ENCODE measurements around the gene KCNJ2.

KCNJ2 gene

DNA sequence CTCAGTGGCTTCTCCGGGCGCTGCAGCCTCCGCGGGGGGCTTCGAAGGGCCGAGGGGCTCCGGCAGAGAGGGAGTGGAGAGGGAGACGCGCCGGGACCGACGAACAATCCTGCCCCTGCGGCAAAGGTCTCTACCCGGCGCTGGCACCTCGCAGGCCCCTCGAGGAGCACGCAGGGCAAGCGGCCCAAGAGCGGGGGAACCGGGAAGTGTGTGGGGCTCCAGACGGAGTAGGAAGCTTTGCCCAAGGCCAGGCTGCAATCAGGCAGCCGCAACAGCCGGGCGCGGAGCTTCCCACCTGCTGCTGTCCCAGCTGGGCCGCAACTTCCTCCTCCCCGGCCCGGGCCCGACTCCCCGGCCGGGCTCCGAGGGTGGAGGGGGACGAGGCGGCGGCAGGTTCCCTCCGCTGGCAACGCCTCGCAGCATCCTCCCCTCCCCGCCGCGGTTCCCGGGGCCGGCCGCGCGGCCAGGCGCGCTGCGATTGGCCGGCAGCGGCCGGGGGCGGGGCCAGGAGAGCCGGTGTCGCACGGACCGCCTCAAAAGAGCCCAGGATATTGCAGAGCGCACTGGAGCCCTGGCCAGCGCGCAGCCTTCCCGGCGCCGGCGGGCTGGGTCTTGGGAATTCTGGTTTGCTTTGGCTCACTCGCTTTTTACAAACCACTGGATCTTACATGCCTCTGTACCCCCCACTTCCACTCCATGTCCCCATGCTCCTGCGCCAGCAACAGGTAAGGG, at the start of gene KCNJ2:
TSS of gene KCNJ2 (plus strand) at position 556 of the 732 bp plus-strand sequence. CDS start 5,508 bp downstream, outside the sequence.
- DNase-seq = peak; percentile 80

GRCh38 chr17:70119545-70119944, 49.8 kb upstream of the KCNJ2 start:
- no peak for DNase-seq

- DNase-seq = no peak
These were observed 49.3 kb upstream of the KCNJ2 start for GRCh38 chr17:70119983-70120382.

- DNase-seq = no peak
These were observed 48.9 kb upstream of the KCNJ2 start for GRCh38 chr17:70120425-70120824.

DNA sequence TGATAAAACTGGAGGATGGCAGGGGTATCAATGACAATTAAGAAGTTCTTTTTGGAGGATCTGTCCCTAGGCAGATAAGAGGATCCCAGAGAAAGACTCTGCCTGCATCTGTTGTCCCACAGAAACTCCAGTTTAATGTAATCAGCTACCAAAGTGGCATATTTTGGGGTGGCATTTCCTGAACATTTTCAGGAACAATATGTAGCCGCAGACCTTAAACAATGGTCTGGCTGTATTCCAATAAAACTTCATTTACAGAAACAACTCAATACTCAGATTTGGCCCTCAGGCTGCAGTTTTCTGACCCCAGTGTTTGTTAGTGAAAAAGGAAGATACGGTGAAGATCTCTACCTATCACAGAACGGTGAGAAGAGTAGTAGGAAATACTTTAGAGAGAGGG, 48.2 kb upstream of the KCNJ2 start:
- no peak for DNase-seq

DNA sequence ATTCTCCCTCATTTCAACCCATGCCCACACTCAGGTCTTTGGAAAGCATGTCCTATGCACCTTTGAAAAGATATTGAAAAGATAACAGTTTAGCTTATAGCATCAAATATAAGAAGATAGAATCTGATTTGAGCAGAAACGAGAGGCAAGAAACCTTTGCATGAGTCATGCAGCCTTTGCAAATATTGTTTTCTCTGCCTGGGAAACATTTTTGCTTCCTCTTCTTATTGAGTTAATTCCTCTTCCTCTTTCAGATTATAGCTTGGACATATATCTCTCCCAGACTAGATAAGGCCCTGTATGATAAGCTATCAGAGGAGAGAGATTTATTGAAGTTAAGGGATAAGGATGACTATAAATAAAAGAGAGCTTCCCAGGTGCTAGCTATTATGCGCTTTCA, 46.1 kb upstream of the KCNJ2 start:
- DNase-seq = no peak

GRCh38 chr17:70124723-70125122, 44.6 kb upstream of the KCNJ2 start:
- no peak for DNase-seq

DNA sequence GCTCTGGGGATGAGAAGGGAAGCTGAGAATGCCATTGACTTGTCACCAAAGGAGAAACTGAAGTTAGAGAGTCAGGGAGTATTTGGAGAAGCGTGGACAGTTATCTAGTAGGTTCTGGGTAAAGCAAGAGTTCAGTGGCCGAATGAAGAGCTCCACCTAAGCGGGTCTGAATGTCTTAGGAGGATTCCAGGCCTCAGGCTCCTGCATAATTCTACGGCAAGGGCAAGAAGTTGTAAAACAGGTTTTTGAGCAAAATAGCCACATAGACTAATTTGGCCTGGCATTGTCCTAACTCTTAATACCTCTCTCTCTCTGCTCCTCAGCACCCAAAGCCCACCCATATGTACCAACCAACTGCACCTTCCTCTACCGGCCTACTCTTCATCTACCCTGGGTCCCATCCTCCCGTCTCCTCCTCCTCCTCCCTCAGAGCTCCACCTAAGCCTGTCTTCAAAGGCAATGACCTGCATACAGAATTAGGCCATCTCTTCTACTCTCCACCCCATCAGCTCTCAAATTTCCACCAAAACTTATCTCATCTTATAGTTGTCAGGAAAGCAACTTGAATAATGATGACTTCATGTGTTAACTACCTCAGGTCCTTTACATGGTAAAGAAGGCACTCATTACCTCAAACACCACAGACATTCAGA, 42.0 kb upstream of the KCNJ2 start:
- no peak for DNase-seq

DNA sequence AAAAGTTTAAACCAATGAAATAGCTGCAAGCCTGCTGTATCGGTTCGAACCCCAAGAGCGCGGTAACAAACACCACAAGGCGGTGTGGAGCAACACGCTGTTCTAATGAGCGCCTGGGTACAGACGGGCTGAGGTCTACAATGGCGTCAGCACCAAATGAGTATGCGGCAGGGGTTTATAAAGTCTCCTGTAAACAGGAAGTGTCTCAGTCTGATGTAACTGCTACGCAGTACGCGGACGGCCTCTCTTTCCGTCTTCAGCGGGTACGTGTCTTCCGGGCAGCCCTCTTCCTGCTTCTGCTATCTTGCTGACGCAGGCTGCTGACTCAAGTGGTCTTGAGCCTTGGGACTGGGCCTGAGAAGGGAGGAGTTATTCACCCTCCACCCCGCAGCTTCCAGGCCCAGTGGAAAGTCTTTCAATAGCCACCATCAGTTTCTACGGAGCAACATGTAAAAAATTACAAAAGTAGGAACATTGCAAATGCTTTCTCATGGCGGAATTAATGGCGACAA, 40.5 kb upstream of the KCNJ2 start:
- no peak for DNase-seq

DNA sequence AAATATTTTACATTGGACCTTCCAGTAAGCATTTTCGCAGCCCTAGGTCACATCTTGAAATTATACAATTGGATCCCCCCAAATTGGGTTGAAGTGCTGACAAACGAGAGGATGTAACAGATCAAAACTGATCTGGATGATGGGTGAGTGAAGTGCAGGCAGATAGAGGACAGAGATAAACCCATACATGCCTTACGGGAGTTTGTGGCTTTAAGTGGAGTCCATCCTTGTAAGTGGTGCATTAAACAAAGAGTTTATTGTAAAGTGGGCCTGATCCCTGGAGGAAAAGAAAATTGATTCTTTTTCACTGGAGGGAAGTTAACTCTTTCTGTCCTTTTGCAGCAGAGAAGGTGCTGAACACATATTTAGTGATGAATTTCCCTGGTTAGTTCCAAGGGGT, 39.0 kb upstream of the KCNJ2 start:
- no peak for DNase-seq

- no peak for DNase-seq
These were observed 36.8 kb upstream of the KCNJ2 start for GRCh38 chr17:70132505-70132904.

DNA sequence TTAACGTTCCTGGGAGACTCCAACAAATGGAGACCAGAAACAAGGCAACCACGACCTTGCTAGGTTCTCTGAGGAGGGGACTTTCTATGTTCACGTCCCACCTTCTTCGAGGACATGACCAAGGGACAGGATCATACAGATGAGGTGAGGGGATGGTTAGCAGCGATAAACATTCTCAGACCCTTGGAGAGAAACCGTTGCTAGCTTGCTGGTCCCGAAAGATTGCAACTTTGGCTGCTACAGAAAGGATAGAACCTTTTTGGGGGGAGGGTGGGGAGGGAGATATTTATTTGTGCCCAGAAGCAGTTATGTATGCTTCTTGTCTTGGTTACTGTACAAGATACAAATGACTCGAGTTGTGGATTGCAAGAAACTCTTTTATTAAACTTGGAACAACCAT, 35.3 kb upstream of the KCNJ2 start:
- DNase-seq = no peak

DNA sequence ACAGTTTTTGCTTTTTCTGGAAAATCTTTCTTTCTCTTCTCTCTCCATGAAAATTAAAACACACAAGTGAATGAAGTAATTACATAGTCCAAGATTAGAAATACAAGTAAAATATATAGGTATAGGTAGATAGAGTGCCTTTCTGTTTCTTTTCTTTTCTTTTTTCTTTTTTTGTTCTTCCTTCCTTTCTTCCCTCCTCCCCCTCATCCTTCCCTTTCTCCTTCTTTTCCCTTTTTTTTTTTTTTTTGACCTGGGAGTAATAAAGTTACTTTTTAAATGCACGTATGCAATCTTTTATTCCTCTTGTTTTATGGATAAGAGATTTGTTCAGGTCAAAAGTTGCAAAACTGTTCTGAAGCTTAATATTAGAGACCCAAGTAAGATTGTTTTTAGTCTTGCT, 34.6 kb upstream of the KCNJ2 start:
- DNase-seq = no peak

DNA sequence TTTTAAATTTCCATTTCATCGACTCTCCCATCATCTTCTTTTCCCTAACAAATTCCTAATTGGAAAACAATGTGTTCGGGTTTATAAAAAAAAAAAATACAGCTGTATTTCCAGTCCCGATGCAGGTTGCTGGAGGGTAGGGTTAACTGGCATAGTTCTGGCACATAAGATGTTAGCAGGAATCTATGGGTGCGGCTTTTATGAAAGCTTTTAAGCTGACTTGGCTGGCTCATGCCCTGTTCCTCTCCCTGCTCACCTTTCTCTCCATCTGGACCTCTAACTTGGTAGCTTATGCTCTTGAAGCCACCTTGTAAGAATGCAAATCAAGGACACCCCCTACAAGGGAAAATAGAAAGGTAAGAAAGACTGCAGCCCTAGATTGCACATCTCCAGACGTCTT, 33.2 kb upstream of the KCNJ2 start:
- no peak for DNase-seq

- DNase-seq = no peak
These were observed 31.7 kb upstream of the KCNJ2 start for GRCh38 chr17:70137451-70138230.

GRCh38 chr17:70138291-70138865, 31.0 kb upstream of the KCNJ2 start:
- DNase-seq = no peak

DNA sequence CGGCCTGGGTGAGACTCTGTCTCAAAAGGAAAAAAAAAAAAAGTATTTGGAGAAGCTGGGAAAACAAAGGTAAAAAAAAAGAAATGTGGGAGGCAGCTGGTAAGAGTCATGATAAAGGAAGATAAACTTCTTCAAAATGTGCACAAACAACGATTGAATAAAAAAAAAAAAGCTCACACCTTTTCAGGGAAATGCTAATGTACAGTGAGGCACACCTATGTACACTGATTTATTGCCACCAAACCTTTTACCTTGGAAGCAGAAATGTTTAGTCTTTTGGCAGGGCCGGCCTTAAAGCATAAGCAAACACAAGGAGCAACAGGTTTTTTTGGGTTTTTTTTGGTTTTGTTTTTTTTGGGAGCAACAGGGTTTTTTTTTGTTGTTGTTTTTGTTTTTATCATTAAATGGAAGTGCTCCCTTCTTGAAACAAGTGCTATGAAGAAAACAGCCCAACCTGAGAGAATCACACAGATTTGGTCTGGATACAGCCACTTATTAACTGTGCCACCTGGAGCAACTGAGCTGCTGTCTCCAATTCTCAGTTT, 29.8 kb upstream of the KCNJ2 start:
- DNase-seq = no peak

DNA sequence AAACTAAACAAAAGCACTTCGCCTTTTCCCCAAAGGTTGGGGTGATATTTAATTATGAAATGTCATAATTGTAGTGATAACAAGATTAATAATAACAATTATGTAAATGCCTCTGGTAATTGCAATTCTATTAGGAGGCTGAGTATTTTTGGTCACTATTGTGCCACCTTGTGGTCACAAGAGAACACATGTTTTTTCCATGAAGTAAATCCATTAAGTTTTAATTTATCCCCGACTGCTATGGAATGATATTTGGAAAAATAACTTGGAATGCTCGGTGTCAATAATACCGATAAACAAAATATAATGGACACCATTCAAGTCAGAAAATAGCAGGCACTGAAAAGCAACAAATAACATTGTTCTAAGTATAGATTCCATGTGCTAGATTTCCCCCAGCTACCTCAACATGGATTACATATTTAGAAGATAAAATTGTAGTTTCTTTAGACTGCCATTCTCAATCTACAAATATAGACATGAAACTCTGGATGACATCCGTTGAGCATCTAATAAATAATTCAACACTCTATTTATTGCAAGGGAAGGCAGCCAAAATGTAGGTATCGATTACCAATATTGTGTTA, 25.0 kb upstream of the KCNJ2 start:
- no peak for DNase-seq

DNA sequence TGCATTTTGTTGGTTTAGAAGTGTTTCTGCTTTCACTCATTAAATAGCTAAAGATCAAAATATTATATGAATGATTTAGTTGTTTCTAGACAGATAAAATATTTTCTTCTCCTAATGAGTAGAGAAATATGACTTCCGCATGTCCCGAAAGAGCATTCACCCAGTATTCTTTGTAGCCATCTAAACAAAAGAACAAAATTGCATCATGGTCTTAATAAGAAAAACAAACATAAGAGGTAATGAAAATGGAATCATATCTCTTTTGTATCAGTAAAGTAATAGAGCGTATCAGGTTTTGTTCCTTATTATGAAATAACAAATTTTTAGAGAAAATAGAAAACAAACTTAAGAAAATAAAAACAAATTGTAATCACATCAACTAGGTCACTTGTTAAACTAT, 16.1 kb upstream of the KCNJ2 start:
- DNase-seq = no peak

GRCh38 chr17:70157151-70157550, 12.2 kb upstream of the KCNJ2 start:
- no peak for DNase-seq

DNA sequence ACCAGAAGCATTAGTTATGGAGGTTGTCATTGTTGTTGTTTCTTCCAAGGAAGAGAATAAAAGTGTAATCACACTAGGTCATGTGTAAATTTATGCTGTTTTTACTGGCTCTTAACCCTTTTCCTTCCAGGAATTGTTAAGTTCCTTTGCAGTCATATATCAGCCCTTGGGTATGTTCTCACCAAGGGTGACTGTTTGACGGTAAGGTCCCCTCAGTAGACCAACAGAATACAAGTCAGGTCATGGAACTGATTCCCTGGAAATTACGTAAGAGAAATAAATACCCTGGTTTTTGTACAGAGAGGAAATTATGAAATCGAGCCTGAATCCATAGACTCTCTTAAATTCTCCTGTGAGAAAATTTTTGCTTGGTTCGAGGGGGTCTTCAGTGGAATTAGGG, 11.2 kb upstream of the KCNJ2 start:
- no peak for DNase-seq

- no peak for DNase-seq
These were observed 10.7 kb upstream of the KCNJ2 start for GRCh38 chr17:70158591-70158990.

DNA sequence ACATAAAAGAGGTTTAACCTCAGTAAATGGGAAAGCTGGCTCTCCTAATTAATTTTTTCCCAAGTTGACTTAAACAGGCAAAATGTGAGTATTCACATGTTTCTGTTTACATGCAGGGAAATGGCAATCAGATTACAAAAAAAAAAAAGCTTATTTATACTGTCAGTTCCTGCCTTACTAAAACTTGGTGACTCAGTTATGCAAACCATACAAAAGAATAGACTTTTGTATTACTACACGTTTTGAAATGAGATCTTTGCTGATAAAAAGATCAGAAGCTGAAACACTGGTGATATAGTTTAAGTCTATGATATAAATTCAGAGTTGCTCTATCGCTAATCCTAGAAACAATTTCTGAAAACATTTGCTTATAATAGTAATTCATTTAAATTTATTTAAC, 9.4 kb upstream of the KCNJ2 start:
- no peak for DNase-seq

Measured in activated CD8-positive, alpha-beta memory T cell treated with anti-CD3 and anti-CD28 coated beads, Interleukin-2, amount 50 U/mL, for 48 hours (primary cell).